GM21786 (cell line): ENCODE data around the gene CHRD.

Source experiments
- ATAC-seq: cut with Tn5 transposase; IDR thresholded peaks from one replicate; pipeline ENCODE4 v1.9.1; 2021; ENCODE audit not compliant: unreplicated experiment

Gene CHRD

GRCh38 chr3:184346480-184347190, 33.2 kb upstream of the CHRD start:
- no peak for ATAC-seq

- ATAC-seq: no peak
These were observed 32.4 kb upstream of the CHRD start for GRCh38 chr3:184347321-184348056.

- no peak for ATAC-seq
These were observed 31.8 kb upstream of the CHRD start for GRCh38 chr3:184348057-184348382.

- no peak for ATAC-seq
These were observed 30.0 kb upstream of the CHRD start for GRCh38 chr3:184349563-184350470.

GRCh38 chr3:184350618-184351017, 29.2 kb upstream of the CHRD start:
- ATAC-seq: no peak

- no peak for ATAC-seq
These were observed 28.2 kb upstream of the CHRD start for GRCh38 chr3:184351511-184352148.

- ATAC-seq: no peak
These were observed 27.6 kb upstream of the CHRD start for GRCh38 chr3:184352149-184352785.

- ATAC-seq: no peak
These were observed 26.8 kb upstream of the CHRD start for GRCh38 chr3:184352897-184353545.

GRCh38 chr3:184353546-184353941, 26.3 kb upstream of the CHRD start:
- ATAC-seq: no peak

GRCh38 chr3:184354121-184354728, 25.6 kb upstream of the CHRD start:
- no peak for ATAC-seq

GRCh38 chr3:184354754-184355153, 25.1 kb upstream of the CHRD start:
- no peak for ATAC-seq

- no peak for ATAC-seq
These were observed 24.4 kb upstream of the CHRD start for GRCh38 chr3:184355261-184356040.

GRCh38 chr3:184357248-184358123, 22.4 kb upstream of the CHRD start:
- no peak for ATAC-seq

GRCh38 chr3:184358124-184358767, 21.6 kb upstream of the CHRD start:
- ATAC-seq: no peak

GRCh38 chr3:184358921-184359350, 20.9 kb upstream of the CHRD start:
- no peak for ATAC-seq

GRCh38 chr3:184359610-184360009, 20.2 kb upstream of the CHRD start:
- ATAC-seq: no peak

- no peak for ATAC-seq
These were observed 19.6 kb upstream of the CHRD start for GRCh38 chr3:184360070-184360928.
